ENCODE results near the gene SLAIN2.

DNA sequence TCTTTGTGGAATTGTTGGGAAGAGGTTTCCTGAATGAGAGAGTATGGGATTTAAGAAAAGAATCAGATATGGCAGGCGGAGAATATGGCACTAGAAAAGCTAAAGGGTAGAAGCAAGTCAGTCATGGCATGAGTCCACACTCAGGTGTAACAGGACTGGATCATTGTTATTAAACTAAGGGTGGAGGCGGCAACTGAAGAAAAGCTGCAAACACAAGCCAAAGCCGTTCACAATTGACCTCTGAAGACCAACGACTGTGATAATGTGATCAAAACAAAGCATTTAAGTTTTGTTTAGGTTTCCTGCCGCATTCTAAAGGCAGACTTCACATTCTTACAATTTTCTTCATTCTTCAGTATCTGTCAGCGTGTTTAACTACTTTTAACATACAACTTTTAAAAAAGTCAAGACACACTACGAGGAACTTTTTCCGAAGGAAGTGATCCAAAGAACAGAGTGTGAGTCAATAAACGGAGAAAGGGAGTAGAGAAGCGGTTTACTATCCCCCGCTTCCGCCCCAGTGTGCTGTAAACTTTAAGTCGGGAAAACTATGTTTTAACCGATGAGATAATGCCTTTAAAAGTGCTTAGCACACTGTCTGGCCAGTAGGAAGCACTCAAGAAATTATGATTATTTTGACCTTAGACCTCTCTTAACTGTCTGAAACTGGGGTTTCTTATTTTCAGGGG is 909 bp upstream of the SLAIN2 start:
- no peak for TF ChIP-seq CTCF (conservative IDR thresholded peaks at IDR 0.05)
- no peak for TF ChIP-seq ZFX (IDR thresholded peaks at IDR 0.05)
